CD4-positive, alpha-beta T cell treated with Interleukin-6 at 100 ng/mL for 8 hours (primary cell): ENCODE data around the gene DYNLT4.
"Not testable (repeated sequence)": the region's sequence is repeated elsewhere in the genome, so short reads cannot be mapped to it uniquely, and the experiment has no call there.

Source experiments
- DNase-seq: peaks from one replicate; pipeline ENCODE4 v3.0.0-alpha.2; 2020; ENCODE audit warnings: mixed read lengths, low spot score

Gene DYNLT4

GRCh38 chr1:44808938-44809917, 2.1 kb upstream of the DYNLT4 start:
- peak; percentile 92 for DNase-seq

- no peak for DNase-seq
Measured at GRCh38 chr1:44808063-44808937, 1.1 kb upstream of the DYNLT4 start, which contains the start of gene BTBD19. BTBD19 (plus strand) TSS chr1:44808523; CDS start chr1:44808821, 298 bp downstream.

GRCh38 chr1:44807364-44808062, 362 bp upstream of the DYNLT4 start:
- DNase-seq: peak; percentile 92

- no peak for DNase-seq
Measured at GRCh38 chr1:44806025-44806703, 987 bp downstream of the DYNLT4 start.

GRCh38 chr1:44805311-44806024, 1.7 kb downstream of the DYNLT4 start:
- DNase-seq: no peak

GRCh38 chr1:44803312-44804095, 3.6 kb downstream of the DYNLT4 start:
- no peak for DNase-seq

GRCh38 chr1:44803062-44803311, 4.2 kb downstream of the DYNLT4 start:
- DNase-seq: no peak

- no peak for DNase-seq
Measured at GRCh38 chr1:44802306-44803061, 4.7 kb downstream of the DYNLT4 start.

- peak; percentile 27 for DNase-seq
Measured at GRCh38 chr1:44801491-44802305, 5.5 kb downstream of the DYNLT4 start.

GRCh38 chr1:44799770-44800584, 7.2 kb downstream of the DYNLT4 start, which contains the start of gene PLK3:
PLK3 (plus strand) TSS chr1:44800377; CDS start chr1:44800464, 87 bp downstream.
- peak; percentile 99 for DNase-seq

GRCh38 chr1:44798481-44799365, 8.4 kb downstream of the DYNLT4 start:
- no peak for DNase-seq

- DNase-seq: not testable (repeated sequence)
Measured at GRCh38 chr1:44797886-44798285, 9.3 kb downstream of the DYNLT4 start.

GRCh38 chr1:44792736-44793502, 14.2 kb downstream of the DYNLT4 start:
- no peak for DNase-seq

- DNase-seq: no peak
Measured at GRCh38 chr1:44790968-44791801, 16.0 kb downstream of the DYNLT4 start.
